Muscle of arm (tissue), 12 donors: ENCODE results near the gene TSHZ3. TPM values are rescaled to one million over a fixed set of nuclear protein-coding genes. Genes with fewer than 3 reads are reported as not detected.

Experiments
- DNase-seq: peaks from one replicate; pipeline ENCODE4 v3.0.0-alpha.2; 2013
- polyA plus RNA-seq, 12 donors: library from polyadenylated mRNA; unstranded; fragments of 120-200 nt; gene quantifications; one replicate each; pipeline ENCODE4 v1.2.1, GENCODE V29; 2013; ENCODE audit not compliant: insufficient read length in 12 of 12

The TSHZ3 gene
- polyA plus RNA-seq, 12 donors, result 14.8 to 18.8 (median 16.7) TPM; not detected in 1

DNA sequence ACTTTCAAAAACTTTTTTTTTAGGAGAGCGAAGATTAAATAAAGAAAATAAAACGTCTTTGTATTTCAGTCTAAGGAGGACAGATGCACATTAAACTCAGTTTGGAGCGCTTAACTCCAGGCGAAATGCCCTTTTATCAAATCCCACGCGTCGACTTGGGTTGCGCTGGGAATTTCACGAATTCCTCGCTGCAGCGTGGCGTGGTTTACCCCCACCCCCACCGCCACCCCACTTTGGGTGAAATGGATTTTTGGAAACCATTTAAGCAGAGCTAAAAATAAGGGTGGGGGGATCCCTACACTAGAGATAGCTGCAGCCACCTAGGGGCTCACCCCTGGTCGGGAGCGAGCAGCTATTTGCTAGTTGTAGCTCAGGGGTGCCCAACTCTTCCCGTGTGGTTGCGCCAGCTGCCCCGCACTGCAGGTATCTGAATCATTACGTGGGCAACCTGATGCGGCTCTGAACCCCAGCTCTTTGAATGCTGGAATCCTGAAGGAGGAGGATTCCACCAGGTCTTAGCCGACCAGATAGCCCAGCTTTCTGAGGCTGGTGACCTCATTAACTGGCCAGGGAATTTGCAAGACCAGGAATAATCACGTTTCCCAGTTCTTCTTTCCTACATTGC, 6.5 kb upstream of the TSHZ3 start:
- no peak for DNase-seq

DNA sequence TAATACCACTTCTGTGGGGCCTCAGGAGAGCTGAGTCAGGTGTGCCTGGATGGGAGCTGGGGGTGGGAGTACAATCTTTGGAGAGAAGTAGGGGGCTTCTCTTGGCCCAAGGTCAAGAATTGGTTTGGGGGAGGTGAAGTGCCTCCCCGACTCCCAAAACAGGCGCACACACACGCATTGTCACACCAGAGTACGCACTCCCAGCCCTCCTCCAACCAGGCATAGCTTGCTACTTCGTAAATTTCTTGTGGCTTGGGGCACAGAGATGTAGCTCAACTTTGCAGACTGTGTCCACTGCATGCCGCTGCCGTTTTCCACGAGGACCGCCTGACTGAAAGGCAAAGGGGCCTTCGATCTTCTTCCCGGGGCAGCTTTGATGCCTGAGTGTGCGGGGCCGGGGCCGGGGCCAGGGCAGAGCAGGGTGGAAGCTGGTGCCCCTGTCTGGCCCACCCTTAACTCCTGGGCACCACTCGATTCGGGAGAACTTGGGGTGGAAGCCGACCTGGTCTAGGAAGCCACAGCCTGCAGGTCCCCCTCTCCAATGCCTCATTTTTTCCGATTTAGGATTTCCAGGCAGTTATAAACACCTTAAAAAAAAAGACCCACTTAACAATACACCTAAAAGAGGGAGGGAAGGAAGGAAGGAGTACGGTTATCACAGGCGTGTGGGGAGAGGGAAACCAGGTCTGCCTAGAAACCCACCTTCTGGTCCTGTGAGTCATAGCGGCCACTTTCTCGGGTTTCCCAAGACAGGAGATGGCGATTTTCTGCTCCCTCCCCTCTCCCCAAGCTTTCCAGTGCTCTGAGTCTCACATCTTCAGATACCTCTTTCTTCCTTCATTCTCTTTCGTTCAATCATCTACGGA, 5.8 kb upstream of the TSHZ3 start:
- DNase-seq, result no peak

DNA sequence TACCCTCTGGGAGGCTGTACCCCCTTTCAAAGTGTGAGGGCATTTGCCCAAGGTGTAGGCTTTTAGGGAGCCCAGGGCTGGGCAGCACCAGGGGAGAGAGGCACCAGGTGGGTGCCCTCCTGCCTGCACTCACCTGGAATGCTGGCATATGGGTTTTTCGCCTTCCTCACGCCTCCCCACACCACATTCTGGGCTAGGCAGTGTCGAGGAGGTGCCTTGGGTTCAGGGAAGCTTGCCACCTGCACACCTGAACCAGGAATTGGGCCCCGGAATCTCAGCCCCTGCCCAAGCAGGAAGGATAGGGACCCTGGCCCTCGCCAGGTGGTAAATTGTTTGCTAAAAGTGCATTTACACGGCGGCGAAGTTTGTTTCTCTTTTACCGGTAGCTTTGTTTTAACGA, 5.1 kb upstream of the TSHZ3 start:
- no peak for DNase-seq

DNA sequence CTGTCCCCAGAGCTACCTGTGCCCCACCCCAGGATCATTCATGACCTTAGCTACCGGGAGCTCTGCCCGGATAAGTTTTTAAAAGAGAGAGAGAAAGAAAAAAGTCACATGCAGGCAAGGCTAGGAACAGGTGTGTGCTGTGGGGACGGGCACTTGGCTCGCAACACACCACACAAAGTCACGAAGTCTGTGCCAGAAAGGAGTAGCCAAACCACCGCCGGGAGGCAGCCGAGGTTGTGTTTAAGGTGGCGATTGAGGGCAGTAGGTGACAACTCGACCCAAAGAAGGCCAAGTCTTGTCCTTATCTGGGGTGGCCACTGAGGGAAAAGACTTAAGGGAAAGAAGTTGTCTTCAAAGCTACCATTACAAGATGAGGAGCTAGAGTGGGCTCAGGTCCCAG, 4.6 kb upstream of the TSHZ3 start:
- no peak for DNase-seq

DNA sequence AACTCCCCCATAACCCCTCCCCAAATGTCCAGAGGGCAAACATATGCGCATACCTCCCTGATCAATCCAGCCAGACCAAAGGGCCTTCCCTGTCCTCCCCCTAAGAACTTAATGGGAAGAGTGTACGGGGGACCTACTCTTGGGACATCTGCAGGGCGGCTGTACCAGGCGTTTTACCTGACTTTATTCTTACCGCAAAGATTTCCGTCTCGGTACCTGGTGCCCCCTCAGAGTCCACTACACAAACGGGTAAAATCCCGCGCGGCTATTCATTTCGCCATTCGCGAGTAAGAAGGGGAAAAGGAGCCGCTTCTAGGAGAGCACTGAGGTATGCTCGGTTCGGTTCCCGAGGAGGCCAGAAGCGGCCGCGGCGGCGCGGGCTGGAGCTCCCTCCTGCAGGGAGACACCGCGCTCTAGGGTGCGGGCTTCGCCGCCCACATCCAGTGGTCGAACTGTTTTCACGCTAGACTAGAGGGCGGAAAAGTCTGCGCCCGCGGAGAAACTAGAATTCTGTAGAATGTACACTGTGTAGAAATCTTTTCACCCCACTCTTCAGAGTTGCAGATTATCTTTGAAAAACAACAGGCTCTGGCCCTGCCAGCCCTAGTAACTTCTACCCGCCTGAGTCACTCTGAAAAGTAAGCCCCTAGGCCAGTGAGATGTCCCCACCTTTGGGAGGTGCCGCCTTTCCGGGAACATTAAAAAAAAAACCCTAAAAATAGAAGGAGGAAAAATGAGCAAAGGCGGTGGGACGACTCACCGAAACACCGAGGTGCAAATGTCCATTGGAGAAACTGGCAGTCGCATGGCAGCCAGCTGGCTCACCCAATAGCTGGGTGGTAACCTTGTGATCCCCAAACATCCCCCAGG, 3.8 kb upstream of the TSHZ3 start:
- no peak for DNase-seq

DNA sequence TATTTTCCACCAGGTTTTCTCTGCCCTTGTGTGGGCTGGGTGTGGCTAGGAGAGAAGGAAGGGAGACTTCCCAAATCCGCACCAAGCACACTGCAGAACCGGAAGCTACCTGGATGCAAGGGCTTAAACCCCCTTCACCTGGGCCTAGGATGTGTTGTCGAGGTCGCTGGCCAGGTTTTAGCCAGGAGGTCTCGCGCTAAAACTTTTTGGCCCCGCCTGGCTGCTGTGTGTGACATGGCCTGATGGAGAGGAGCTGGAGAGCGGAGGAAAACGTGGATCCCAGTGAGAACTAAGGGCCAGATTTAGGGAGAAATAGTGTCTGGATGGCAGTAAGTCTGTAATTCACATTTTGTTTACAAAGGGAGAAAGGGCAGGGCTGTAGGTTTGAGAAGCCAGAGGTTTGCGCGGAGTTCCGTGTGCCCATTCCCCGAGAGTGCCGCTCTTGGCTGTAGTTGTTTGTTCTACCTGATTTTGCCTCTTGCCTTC, 3.1 kb upstream of the TSHZ3 start:
- DNase-seq, result no peak

DNA sequence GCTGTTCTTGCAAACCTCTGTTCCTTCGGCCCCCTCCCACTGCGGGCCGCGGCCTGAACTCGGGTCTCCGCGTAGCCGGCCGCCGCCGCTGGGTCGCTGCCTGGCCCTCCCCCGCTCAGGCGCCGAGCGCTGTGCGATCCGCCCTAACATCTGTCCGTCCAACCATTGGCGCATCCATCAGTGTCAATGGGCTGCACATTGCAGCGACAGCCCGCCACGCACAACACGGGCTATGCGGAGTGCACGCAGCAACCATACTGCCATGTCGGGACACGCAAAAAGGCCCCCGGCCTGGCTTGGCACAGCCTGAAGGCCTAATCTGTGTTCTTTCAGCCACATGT, 2.6 kb upstream of the TSHZ3 start:
- no peak for DNase-seq

DNA sequence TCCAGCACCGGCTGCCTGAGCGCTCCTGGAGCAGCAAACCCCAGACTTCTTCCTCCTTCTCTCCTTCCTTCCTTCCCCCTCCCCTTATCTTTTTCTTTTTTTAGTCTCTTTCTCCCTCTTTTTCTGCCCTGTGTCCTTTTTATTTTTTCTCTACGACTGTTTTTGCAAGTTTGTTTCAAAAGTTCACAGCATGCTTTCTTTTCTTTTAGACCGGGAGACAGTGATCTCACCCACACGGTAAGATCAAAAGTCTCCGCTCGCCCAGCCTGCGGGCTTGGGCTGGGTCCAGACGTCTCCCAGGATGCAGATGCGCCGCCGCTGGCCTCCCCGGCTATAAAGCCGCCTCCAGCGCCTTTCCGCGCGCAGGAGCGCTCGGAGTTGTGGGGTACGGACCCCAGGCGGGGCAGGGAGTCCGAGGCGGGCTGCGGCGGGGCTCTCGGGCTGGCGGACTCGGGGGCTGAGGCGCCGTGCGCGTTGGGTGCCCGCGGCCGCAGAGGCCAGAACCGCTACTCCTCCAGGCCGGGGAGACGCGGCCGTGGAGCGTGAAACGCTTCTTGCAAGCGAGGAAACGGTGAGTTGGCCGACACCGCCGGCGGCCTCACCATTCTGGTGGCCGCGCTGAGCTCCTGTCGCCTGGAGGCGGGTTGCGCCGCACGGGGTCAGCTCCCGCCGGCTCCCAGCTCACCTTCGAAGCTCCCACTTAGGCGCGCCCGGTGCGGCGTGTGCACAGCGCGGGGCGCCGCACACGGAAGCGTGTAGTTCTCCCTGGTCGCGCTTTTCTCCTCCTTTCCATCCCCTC, 2.0 kb upstream of the TSHZ3 start:
- DNase-seq, result peak; percentile 49

DNA sequence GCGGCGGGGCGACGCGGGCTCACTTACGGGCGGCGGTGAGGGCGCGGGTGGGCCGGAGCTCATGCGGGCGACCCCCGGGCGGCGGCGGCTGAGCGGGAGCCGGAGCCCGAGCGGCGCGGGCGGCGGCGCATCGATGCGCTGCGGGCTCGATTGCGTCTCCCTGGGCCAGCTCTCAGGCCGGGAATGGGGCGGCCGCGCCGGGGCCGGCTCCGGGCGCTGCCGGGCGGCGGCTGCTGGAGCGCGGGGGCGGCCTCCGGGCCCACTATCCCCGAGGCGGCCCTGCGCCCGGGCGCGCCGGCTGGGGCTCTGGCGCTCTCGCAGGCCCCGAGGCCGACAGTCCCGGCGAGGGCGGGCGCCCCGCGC, 1.4 kb upstream of the TSHZ3 start:
- DNase-seq, result peak; percentile 49

DNA sequence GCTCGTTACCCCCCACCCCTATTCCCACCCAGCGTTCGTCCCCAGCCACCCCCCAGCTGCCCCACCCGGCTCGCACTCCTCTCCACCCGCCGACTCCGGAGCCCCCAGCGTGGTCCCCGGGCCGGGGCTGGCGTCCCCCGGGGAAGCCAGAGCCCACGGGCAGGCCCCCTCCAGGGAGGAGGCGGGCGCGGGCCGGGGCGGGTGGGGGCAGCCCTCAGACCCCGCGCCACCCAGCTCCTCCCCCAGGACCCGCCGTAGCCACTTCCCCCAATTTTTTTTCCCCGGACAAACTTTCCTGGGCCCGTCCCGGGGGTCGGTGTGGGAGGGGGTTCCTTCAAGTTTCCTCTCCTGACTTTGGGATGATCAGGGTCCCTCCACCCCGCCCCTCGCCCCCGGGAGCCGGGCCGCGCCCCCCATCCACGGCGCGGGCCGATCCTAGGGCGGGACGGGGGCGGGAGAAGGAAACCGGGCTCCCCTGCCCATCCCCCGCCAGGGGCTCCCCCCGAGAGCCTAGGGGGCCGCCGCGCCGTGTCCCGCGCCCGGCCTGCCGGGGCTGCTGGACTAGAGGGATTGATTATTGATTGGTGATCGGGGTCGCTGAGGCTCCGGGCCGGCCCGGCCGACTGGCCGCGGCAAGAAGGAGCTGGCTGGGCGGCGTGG, 927 bp upstream of the TSHZ3 start:
- DNase-seq, result peak; percentile 39

DNA sequence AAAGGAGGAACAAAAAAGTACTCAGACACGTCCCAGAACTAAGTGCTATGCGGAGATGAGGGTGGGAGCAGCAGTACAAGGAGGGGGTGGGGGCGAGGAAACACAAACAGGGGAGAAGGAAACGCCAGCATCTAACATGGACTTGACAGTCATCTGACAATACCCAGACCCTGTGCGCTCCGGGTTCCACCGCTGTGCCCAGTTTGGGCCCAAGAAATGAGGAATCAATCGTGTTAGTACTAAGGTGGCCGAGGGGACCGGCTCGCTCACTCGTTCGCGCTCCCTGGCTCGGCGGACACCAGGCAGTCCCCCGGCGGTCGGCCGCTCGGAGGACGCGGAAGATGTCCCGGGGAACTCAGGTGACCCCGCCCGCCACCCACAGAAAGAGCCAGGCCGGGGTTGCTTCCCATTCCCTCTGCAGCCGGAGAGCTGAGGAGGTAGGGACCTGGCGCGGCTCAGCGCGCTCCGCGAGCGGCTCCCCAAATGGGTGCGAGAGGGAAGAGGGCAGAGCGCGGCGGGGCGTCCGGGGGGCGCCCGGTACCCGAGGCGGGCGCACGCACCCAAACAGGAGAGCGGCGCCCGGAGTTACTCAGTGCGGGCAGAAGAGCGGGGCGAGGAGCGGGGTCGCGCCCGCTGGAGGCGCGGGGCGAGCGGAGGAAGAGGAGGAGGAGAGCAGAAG, 616 bp downstream of the TSHZ3 start:
- DNase-seq, result peak; percentile 43

DNA sequence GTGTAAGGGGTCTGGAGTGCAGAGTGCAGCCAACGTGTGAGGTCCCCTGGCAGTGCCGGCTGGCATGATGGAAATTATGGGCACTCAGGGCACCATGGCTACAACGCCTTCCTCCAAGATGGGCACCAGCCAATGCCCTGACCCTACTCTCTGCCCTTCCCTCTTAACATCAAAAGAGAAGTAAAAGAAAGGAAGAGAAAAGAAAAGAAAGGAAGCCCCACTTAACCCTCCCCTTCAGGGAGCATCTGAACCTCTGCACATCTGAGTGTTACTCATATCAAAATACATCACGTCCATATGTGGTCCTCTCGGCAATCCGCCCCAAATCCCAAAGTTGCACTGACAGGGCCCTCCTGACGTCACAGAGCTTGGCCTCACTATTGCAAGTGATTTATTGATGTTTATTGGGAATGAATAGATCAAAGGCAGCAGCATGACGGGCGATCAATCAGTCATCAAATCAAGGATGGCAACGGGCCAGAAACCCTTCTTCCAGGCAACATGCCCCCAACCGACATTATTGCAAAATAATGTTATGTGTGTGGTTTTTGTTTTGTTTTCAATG, 1.3 kb downstream of the TSHZ3 start:
- DNase-seq, result peak; percentile 25

DNA sequence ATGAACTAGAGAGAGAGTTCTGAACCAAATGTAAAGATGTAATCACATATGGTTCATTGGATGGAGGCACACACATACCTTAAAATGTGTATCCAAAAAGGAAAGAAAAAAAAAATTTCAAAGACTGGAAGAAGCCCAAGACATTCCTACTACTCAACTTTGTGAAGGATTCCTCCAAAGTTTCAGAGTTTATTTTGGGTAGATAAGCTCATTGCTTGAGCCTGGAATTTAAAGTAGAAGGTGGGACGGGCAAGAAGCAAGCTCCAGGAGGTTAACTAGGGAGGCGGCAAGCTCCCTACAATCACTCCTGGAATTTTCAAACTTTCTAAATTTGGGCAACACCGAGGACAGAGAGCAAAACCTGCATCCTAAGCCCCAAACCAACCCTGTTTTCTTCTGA, 1.9 kb downstream of the TSHZ3 start:
- DNase-seq, result no peak

DNA sequence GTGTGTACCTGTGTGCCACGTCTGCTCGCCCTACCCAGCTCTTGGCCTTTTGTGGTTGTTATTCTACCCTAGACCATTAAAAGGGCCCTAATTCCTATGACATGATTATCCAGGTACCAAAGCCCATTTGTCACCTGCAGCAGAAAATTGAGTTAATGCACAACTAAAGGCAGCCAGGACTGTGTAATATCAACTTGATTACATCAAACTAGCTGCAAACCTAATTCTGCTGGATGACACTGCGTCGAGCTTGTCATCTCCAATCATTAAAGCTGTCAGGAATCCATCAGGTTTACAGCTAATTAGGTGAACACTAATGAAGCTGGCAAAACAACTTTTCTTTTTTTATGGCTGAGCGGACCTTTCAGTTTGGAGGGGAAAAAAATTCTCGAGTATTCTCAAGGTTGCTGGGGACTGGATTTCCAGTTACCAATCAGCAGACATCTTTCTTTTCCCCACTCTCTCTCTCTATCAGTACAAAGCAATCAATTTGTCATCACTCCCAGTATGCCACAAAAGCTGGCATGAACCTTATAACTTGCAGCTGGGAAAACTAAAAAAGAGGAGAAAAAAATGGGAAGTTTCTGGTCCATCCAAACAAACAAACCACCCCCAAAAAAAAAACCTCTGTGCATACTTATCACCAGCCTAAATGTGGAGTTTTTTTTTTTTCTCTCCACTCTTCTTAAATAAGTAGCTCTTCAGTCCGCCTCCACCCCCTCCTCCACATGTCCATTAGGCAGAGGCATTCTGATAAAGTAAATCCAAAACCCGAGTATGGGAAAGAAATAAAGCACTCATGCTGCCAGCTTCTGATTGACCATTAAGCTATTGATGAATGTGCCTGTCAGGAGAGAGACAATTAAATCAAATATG, 2.8 kb downstream of the TSHZ3 start:
- no peak for DNase-seq

DNA sequence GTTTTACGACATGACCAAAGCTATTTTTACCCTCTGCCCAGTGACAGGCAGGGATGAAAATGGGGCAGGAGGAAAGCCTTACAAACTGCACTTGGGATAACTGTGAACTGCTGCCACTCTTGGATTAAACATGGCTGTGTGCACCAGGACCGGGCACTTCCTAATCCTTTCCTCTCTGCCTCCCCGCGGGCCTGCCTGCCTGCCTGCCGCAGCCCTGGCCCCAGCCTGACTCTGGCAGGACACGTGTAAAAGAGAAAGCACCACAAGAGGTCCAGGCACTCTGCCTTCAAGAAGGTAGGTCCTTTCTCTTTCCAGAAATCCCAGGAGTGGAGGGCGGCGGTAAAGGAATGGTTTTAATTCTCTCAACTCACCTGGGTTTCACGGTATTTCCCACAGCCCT, 4.8 kb downstream of the TSHZ3 start:
- DNase-seq, result no peak

DNA sequence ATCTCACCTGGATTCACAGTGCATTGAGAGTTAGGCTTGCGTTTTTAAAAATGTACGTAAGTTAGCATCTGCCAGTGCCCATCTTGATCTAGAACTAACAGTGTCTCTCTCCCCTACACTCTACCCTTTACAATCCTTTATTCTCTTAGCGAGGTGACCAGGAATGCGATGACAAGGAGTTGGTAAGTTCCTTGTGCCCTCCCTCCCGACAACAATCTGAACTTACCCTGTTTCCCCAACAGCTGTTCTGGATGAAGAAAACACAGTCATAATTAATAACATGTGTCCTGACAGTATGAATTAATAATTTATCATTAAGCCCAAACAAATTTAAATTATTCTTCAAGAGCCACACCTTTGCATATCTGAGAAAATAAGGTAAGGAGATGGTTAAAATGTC, 6.3 kb downstream of the TSHZ3 start:
- DNase-seq, result no peak

DNA sequence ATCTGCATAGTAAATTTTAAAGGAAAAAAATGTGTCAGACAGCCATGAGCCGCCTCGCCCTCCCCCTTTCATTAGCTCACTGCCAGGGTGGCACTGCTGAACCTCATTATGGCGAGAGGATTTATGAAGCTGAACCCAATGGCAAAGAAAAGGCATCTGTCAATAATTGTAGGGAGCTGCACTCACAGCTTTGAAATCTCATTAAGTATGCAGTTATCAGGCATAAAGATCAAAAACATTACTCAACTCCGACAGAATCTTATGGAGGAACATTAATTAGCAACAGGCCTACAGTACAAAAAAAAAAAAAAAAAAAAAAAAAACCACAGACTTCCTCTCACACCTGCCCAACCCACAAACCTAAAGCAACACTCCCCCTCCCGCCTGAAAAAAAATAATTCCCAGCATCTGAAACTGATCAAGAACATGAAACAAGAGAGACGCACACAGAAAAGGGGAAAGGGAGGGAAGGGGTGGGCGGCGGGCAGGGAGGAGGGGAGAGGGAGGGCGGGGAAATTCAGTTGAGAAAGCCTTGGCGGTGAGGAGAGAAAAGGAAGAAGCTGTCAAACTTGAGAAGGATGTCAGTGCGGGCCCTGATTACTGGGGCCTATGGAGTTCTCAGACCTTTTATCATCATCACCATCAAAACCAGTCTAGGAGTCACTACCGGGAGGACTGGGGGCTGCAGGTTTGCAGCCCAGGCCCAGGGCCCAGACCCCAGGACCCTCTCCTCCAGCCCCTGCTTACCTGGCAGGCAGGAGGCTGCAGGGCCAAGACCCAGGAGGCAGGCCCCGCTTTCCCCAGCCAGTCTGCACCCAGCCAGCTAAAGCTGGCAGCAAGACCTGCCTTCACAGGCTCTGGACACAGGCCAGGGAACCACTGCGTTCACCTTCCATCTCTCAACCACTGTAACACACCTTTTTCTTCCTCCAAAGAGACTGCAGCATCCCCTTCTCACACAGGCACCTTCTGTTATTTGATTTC, 8.9 kb downstream of the TSHZ3 start:
- no peak for DNase-seq

DNA sequence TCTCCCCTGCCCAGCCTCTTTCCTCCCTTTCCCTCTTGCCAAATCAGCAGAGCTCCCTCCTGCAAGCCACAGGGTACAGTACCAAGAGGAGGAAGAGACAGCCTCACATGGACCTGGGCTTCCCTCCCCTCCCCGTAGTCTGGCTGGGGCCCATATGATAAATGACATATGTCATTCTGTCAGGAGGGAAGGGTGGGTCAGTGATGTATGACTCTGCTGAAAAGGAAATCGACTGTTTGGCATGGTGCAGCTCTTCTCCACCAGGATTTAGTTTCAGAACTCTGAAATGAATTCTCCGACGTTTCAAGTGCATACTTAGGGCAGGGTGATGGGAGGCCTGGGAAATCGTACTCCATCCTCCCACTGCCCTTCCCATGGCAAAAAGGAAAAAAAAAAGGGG, 9.8 kb downstream of the TSHZ3 start:
- no peak for DNase-seq
